Amygdala (tissue), 56 donors: ENCODE data around the gene ARID1B.

ENCODE experiments used
- DNase-seq, 56 donors: peaks; one replicate each; lab custom pipeline; 2025; lab: John Stamatoyannopoulos, UW

The ARID1B gene

GRCh38 chr6:157060440-157060952 is 283.3 kb downstream of the ARID1B start:
- no peak for DNase-seq

GRCh38 chr6:157061770-157062594 is 284.8 kb downstream of the ARID1B start:
- no peak for DNase-seq

- DNase-seq = no peak
Measured at GRCh38 chr6:157063176-157063905, 286.2 kb downstream of the ARID1B start.

GRCh38 chr6:157063923-157064322 is 286.7 kb downstream of the ARID1B start:
- no peak for DNase-seq

- DNase-seq = no peak
Measured at GRCh38 chr6:157064502-157064901, 287.3 kb downstream of the ARID1B start.

GRCh38 chr6:157065366-157065765 is 288.2 kb downstream of the ARID1B start:
- no peak for DNase-seq

GRCh38 chr6:157066781-157067491 is 289.8 kb downstream of the ARID1B start:
- DNase-seq = no peak

- DNase-seq = no peak
Measured at GRCh38 chr6:157067507-157067906, 290.3 kb downstream of the ARID1B start.

GRCh38 chr6:157068691-157069324 is 291.6 kb downstream of the ARID1B start:
- DNase-seq = no peak

GRCh38 chr6:157069585-157069984 is 292.4 kb downstream of the ARID1B start:
- DNase-seq = no peak

- no peak for DNase-seq
Measured at GRCh38 chr6:157070403-157071107, 293.4 kb downstream of the ARID1B start.

GRCh38 chr6:157072128-157072527 is 294.9 kb downstream of the ARID1B start:
- no peak for DNase-seq

- DNase-seq = no peak
Measured at GRCh38 chr6:157073596-157073995, 296.4 kb downstream of the ARID1B start.

GRCh38 chr6:157074969-157075368 is 297.8 kb downstream of the ARID1B start:
- DNase-seq = no peak

GRCh38 chr6:157075549-157076450 is 298.6 kb downstream of the ARID1B start:
- no peak for DNase-seq

GRCh38 chr6:157076451-157076822 is 299.3 kb downstream of the ARID1B start:
- DNase-seq = no peak

GRCh38 chr6:157077251-157077650 is 300.1 kb downstream of the ARID1B start:
- no peak for DNase-seq

GRCh38 chr6:157078326-157078725 is 301.1 kb downstream of the ARID1B start:
- no peak for DNase-seq

GRCh38 chr6:157079277-157079676 is 302.1 kb downstream of the ARID1B start:
- no peak for DNase-seq
